ENCODE data around the gene TMEM143.
"Not testable (repeated sequence)": the region's sequence is repeated elsewhere in the genome, so short reads cannot be mapped to it uniquely, and the experiment has no call there.

Gene TMEM143

DNA sequence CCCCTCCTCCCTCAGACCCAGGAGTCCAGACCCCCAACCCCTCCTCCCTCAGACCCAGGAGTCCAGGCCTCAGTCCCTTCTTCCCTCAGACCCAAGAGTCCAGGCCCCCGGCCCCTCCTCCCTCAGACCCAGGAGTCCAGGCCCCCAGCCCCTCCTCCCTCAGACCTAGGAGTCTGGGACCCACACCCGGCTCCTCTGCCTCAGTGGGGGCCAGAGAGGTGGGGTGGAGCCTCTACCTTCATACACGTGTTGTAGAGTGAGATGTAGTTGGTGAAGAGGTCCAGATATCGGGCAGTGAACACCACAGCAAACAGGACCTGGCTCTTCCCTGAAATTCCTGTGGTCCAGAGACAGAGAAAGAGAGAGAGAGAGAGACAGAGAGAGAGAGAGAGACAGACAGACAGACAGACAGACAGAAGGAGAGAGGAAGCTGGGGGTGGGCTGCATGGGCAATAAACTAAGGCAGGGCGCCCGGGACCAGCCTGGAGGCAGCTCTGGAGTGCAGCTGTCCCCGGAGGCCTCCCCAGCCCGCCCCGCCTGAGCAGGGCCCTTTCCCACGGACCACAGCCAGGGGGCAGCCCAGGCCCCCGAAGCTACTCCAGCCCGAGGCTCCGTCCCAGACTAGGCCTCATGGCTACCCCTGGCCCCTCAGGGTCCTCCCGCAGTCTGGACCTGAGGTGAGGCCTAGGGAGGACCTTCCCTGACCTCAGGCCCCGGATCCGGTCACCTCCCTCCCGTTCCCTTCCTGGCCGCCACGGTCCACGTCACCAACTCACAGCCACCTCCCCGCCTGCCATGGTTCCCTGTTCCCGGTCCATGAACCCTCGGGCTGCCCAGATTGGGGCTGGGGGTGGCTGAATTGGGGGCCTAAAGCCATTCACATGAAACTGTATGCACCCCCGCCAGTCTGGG, 26.7 kb upstream of the TMEM143 start:
- DNase-seq: peak; percentile 58

DNA sequence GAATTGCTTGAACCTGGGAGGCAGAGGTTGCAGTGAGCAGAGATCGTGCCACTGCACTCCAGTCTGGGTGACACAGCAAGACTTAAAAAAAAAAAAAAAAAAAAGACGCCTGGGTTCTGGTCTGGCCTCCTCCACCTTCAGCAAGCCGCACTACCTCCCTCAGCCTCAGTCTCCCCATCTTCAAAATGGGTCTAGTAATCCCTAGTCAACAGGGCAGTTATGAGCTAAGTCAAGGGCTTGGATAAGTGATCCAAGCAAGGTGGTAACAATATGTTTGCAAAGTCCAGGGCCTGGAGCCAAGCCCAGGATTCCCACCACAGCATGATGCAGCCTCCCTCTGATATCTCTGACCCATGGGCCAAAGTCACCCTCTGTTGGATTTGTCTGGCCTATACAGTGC, 23.2 kb upstream of the TMEM143 start:
- no peak for DNase-seq

DNA sequence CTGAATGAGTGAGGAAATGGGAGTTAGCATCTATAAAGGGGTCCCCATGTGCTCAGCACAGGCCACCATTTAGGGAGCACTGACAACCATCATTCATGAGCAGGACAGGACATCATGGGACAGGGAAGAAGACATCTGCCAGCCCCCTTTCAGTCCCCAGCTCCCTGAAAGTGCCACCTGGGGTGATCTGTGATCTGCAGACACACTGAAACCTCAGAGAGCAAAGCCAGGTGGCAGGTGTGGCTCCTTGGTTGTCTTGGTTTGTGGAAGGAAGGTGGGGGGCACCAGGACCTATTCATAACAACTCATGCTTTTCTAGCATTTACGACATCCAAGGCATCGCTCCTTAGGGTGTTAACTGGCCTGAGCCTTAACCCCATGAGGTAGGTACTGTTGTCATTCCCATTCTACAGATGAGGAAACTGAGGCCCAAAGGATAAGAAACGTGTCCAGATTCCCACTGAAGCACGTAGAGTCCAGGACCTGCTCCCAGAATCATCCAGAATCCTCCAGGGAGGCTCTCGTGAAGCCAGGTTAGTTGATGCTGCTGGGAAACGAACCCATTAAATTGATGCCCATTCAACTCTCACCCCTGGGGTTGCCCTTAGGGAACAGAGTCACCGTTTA, 21.8 kb upstream of the TMEM143 start:
- no peak for DNase-seq

DNA sequence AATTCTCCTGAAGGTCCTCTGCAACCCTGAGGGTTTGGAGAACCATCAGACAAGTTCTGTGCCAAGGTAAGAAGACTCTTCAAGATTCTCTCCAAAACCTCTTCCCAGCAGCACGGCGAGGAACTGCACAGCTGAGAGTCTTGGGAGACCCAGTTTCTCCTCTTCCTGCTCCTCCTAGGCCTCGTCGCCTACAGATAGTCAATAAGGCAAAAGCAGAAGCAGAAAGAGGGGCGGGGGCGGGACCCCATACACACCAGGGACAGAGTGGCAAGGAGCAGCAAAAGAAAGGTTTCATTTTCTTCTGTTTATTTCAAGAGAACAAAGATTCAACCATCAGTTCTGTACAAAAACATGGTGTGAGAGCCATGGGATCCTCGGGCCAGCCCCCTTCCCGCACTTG, 18.5 kb upstream of the TMEM143 start:
- no peak for DNase-seq

DNA sequence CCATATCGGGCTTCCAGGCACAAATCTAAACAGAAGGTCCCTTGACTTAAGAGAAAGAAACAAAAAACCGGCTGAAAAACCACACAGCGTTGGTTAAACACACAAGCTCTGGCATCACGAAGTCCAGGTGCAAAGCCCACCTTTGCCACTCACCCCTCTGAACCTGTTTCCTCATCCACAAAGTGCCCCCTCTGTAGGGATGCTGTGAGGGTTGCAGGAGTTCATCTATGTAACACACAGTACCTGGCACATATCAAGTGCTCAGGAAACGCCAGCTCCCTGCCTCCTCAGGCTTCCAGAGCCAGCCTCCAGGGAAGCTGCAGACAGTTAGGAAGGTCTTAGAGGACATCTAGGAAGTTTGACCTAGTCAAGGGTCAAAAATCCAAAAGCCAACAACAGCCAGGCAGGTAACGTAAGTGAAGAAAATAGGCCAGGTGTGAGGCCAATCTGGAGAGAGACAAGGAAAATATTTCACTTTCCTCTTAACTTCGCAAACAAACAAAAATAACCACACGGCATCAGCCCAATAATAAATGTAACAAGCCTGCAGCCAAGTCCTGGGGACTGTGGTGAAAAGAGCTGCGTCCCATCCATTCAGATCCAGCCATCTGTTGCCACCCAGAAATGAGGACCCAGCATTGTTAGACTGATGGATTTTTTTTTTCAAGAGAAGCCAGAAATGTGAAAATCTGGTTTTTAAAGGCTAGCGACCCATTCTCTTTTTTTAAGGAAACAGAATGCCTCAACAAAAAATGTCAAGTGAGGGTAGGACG, 17.6 kb upstream of the TMEM143 start:
- no peak for DNase-seq

DNA sequence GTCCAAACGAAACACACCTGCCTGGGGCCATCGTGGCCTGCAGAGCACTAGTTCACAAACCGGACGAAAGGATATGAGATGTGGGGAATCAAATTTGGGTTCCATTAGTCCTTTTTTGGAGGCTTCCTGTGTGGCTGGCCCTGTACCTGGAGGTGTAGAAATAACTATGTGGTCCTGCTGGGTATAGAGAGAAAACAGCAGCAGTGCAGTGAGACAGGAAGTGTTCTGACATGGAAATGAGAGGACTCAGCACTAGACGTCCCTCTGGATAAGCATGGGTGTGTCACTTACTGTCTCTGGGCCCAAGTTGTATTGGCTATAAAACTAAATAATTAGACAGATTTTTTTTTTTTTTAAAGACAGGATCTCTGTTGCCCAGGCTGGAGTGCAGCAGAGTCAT, 15.3 kb upstream of the TMEM143 start:
- no peak for DNase-seq

DNA sequence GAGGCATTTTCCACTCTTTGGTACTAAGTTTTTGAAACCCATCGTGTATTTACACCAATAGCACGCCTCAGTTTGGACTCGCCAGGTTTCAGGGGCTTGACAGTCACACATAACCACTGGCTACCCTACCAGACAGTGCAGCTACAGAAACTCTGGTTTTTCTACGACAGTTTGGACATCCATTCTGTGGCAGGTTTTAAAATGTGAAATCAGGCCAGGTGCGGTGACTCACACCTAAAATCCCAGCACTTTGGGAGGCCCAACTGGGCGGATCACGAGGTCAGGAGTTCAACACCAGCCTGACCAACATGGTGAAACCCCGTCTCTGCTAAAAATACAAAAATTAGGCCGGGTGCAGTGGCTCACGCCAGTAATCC, 14.4 kb upstream of the TMEM143 start:
- DNase-seq: no peak

DNA sequence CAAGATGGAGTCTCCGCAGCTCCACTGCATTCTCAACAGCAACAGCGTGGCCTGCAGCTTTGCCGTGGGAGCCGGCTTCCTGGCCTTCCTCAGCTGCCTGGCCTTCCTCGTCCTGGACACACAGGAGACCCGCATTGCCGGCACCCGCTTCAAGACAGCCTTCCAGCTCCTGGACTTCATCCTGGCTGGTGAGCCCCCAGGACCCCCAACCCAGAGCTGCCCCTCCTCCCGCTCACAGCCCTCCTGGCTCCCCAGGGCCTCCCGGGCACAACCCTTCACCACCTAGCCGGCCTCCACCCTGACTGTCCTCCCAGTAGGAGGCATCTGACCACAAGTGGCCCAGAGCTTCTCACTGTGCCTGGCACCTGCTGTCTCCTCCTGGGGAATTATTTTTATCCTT, 9.8 kb upstream of the TMEM143 start:
- DNase-seq: no peak

DNA sequence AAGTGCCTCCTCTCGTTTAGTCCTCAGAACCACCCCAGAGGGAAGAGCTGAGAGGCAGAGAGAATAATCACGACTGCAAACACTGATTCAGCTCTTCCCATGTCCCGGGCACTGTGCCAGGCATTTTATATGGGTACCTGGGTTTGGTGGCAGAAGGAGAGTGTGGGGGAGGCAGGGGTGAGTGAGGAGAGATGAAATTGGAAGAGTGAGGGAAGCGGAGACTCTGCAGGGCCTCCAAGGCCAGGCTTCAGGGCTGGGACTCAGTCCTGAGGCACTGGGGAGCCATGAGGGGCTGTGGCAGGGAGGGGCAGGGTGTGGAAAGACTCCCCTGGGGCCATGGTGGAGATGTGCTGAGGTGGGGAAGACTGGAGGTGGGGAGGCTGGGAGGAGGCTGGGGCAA, 9.2 kb upstream of the TMEM143 start:
- no peak for DNase-seq

DNA sequence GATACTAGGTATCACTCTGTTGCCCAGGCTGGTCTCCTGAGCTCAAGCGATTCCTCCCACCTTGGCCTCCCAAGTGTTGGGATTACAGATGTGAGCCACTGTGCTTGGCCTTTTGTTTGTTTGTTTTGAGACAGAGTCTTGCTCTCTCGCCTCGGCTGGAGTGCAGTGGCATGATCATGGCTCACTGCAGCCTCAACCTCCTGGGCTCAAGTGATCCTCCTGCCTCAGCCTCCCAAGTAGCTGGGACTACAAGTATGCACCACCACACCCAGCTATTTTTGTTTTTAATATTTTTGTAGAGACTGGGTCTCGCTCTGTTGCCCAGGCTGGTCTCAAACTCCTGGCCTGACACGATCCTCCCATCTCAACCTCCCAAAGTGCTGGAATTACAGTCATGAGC, 8.0 kb upstream of the TMEM143 start:
- DNase-seq: not testable (repeated sequence)

DNA sequence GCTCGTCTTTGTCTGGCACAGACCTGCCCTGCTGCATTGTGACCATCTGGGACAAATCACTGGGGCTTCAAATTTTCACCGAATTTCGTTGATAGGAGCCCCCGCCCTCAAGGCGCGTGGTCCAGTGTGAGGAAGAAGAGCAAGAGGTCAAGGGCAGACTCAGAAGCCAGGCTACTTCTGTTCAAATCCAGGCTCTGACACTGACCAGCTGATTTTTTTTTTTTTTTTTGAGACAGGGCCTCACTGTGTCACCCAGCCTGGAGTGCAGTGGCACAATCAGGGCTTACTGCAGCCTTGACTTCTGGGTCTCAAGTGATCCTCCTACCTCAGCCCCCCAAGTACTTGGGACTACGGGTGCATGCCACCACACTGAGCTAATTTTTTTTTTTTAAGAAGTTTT, 7.6 kb upstream of the TMEM143 start:
- no peak for DNase-seq

DNA sequence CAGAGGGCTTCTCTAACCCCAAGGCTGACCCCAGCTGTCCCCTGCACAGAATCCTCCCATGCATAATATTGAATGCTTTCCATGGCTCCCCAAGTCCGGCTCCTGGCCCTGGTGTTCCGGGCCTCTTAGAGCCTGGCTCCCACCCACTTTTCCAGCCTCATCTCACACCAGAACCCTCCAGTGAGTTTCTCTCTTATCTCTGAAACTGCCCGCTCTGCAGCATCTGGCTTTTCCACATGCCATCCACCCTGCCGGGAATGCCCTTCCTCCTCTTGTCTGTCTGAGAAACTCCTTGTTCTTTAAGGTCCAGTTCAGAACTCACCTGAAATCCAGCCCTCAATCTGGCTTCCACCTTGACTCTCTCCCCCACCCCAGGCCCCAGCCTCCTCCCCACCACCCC, 7.2 kb upstream of the TMEM143 start:
- DNase-seq: no peak

DNA sequence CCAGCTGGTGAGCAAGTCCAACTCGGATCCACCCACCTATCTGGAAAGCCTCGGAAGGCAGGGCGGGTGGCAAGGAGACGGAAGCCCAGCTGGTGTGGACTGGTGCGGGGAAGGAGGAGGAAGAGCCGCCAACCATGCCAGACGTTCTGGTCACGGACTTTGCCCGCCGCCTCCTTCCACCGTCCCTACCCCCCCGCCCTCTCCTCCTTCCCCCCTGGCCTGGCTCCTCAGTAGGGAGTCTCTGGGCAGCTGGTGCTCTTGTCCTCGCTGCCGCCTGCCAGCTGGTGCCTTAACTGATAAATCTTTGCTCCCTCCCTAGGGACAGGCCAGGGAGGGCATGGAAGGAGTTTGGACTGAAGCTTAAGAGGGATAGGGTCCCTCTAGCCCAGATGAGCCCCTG, 5.2 kb upstream of the TMEM143 start:
- DNase-seq: no peak

DNA sequence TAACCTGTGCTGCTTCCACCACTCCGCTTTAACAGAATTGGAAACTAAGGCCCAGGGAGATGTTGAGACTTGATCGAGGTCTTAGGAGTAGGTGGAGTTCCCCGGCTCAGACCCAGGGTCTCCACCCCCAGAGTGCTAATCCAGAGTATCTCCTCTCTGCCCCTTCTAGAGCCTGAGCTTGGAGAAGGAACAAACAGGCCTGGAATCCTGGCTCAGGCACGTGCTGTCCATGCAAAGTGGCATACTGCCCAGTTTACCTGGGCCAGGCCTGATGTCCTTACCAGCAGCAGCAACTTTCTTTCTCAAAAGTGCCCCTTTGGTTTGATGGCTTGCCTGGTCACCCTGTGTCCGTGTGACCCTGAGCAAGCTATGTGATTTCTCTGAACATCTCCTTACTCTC, 4.1 kb upstream of the TMEM143 start:
- DNase-seq: no peak

DNA sequence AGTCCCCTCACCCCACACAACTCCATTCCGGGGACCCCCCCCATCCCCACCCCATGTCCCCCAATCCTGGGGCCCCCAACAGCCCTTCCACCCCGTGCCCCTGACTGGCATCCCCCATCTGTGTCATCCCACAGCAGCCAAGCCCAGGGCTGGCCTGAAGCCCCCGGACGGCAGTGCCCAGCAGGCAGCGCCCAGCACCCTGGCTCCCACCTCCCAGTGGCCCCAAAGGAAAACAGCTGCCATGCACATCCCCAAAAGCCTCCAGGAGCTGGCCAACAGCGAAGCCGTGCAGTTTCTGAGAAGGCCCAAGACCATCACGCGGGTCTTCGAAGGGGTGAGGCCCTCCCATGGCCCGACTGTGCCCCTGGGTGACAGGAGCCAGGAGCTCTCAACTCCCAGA, 1.9 kb upstream of the TMEM143 start:
- no peak for DNase-seq

DNA sequence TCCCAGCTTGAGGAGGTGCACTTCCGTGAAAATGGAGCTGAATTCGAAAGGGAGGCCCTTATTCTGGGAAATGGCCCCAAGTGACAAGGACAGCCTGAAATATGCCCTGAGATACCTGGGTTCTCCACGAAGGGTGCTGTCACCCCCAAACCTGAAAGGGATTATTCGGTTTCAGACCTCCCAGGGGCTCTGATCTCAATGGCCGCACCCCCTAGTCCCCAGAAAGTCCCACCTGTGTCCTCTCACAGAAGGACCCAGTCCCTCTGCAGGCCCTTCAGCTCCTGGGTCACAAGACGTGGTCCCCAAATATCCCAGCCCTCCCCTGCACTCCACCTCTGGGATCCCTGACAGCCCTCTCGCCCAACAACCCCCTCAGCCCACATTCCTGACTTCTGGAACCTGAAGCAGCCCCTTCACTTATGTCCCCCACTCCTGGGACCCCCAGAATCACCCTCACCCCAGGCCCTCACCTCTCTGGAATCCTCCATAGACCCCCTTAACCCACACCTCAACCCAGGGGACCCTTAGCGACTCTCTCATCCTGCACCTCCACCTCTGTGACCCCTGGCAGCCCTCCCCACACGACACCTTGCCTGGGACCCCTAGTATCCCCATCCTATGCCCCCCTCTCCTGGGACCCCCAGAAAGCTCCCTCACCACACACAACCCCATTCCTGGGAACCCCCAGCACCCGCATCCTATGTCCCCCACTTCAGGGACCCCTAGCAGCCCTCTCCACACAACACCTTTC, 1.0 kb upstream of the TMEM143 start:
- DNase-seq: no peak

DNA sequence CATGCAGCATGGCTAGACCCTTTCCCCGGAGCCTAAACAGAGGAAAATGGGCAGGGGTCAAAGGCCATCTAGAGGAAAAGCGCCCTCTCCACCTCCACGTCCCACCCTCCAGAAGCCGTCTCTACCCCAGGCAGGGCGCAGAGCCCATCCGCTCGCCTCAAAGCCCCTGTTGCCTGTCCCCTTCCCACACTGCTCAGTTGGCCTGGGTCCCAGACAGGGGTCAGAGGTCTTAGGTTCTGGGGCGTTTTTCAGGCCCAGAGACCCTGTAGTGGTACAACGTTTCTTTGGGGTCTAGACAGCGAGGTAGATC, 285 bp downstream of the TMEM143 start:
- DNase-seq: no peak

DNA sequence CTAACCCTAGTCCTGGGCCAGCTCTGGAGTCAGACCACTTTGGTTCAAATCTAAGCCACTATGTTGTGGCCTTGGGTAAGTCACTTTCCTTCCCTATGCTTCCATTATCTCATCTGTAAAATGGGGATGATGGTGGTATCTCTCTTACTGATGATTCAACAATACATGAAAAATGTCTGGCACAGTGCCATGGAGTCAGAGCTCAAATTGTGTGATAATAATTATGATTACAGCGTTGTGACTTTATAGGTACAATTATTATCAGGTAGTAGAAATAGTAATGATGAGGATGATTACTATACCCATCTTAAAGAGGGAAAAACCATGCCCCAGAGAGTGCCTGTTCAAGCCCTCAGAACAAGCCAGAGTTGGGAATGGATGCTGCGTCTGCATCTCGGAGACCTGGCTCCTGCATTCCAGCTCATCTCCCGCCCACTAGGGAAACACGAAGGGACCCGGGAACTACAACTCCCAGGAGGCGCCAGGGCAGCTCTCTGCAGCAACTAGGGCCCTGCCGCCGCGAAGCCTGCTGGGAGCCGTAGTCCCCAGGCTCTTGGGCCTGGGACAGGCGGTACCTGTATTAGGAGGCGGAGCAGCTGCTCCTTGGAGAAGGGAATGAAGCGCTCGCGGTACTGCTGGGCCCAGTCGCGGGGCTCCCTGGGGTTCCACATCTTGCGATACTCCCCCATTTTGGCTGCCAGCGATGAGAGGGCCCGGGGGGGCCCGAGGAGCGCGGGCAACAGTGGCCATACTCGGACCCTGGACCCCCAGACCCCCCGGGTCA, 832 bp downstream of the TMEM143 start:
- peak; percentile 96 for DNase-seq

DNA sequence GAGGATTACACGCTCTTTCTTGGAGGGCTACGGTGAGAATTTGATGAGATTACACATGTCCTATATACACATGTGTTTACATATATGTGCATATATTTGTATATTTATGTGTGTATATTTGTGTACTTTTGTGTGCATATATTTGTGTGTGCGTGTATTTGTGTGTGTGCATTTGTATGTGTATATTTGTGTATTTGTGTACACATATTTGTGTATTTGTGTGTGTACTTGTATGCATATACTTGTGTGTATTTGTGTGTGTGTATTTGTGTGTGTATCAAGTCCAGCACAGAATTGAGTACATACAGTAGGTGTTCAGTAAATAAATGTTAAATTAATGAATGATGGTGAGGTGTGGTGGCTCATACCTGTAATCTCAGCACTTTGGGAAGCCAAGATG, 1.8 kb downstream of the TMEM143 start:
- DNase-seq: no peak

DNA sequence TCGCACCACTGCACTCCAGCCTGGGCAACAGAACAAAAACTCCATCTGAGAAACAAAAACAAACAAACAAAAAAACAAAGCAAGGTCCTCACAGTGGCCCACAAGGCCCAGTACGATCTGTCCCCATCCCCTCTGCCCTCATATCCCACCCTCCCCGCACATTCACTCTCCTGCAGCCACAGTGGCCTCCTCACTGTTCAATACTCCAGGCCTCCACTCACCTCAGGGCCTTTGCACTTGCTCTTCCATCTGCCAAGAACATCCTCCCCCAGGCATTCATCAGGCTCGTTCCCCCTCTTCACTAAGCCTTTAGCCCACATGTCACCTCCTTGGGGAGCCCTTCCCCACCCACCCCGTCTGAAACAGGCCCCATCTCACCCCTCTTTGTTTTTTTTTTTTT, 4.6 kb downstream of the TMEM143 start:
- DNase-seq: no peak

DNA sequence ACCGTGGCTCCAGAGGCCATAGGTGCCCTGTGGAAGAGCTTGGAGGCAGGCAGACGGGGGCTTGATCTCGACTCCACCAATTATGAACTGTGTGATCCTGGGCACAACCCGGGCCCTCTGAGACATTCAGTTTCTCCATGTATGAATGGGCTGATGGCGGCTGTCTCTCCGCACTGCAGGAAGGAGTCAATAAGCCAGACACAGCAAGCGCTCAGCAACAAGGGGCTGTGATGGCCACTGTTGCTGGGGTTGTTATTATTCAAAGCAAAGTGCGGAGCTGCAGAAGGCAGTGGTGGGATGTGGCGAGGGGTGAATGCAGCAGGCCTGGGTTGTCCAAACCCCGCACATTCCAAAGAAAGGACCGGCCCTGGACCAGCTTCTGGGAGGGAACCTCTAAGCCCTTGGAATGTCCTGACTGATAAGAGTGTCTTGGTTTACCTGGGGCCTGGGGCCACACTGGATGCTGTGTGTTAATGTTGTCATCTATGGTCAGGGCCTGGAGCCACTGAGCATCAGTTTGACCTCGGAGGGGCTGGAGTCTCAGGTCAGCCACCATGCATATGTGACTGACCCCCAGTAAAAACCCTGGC, 8.3 kb downstream of the TMEM143 start:
- no peak for DNase-seq

DNA sequence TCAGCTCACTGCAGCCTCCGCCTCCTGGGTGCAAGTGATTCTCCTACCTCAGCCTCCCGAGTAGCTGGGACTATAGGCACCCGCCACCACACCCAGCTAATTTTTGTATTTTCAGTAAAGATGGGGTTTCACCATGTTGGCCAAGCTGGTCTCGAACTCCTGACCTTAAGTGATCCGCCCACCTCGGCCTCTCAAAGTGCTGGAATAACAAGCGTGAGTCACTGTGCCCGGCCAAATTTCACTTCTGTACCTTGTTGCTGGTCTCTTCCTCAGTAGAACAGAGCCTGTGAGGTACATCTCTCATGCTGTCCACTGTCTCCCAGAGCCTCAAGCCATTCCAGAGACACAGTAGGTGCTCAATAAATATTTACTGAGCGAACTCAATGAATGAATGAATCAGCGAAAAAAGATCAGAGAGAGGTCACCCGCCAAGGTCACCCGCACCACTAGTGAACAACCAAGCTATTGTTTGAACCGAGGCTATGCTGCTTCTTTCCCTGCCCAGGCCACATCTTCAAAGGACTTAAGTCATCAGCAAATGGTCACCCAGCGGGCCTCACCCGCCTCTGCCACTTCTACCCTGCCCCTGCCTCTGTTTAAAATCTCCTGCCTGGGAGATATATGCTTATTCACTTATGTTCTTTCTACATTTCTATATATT, 9.3 kb downstream of the TMEM143 start:
- no peak for DNase-seq

All from EL (cell line).